ENCODE measurements around the gene L2HGDH.

DNA sequence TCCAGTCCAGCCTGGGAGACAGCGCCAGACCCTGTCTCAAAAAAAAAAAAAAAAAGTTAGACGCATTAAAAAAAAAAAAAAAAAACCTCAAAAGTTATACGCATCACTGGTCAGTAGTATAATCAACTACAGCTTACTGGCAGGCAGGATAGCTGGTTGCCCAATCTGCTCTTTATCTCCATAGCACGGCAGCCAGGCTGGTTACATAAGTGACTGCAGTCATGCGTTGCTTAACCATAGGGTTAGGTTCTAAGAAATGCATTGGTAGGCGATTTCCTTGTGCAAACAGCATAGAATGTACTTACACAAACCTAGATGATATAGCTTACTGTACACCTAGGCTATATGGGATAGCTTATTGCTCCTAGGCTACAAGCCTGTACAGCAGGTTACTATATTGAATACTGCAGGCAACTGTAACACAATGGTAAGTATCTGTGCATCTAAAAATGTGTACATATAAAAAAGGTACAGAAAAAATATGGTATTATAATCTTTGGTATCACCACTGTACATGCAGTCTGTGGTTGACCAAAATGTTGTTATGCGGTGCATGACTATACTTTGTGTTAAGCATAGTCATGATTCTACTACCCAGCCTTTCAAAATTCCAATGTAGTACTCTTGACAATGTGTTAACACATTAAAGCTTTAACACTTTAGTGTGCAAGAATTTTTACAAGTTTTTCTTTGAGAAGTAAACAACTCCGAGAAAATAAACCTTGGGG is 8.1 kb downstream of the L2HGDH start:
- TF ChIP-seq EZH2phosphoT487 (IDR thresholded peaks at IDR 0.05; ENCODE audit: borderline replicate concordance, low read length) (no peak), CTCF (IDR thresholded peaks at IDR 0.05; ENCODE audit: low read depth, low read length, poor library complexity, severe bottlenecking) (no peak)

Data from DOHH2 (cell line).